GM18907 (cell line): ENCODE results near the gene USP24.
A peak's percentile ranks its signal among the peaks of the same experiment; 100 is the strongest.

Experiments
- ATAC-seq: cut with Tn5 transposase; IDR thresholded peaks from one replicate; pipeline ENCODE4 v1.9.1; 2021; ENCODE audit warnings: mild to moderate bottlenecking, moderate library complexity; ENCODE audit not compliant: unreplicated experiment

Gene USP24

GRCh38 chr1:55073187-55073916 lies 141.8 kb downstream of the USP24 start:
- peak; percentile 83 for ATAC-seq

GRCh38 chr1:55071477-55071876 lies 143.7 kb downstream of the USP24 start:
- no peak for ATAC-seq

GRCh38 chr1:55070293-55071164 lies 144.6 kb downstream of the USP24 start:
- ATAC-seq = no peak

DNA sequence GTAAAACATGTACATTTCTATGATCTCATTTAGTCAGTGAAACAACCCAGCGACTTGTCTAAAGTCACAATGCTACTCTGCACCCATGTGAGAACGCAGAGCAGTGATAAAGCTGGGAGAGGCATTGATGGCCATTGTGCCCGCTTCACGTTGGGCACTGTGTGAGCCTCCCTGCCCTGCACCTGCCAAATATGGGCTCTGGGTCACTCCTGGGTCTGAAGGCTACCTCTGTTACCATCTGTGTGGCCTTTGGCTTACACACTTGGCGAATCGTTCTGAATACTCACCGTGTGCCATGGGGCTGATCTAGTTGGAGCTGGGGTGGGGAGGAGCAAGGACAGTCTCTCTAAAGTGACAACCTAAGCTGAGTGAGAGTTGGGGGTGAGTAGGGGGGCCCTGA lies 145.9 kb downstream of the USP24 start:
- no peak for ATAC-seq

- no peak for ATAC-seq
Observed at GRCh38 chr1:55068638-55069037, 146.5 kb downstream of the USP24 start.

DNA sequence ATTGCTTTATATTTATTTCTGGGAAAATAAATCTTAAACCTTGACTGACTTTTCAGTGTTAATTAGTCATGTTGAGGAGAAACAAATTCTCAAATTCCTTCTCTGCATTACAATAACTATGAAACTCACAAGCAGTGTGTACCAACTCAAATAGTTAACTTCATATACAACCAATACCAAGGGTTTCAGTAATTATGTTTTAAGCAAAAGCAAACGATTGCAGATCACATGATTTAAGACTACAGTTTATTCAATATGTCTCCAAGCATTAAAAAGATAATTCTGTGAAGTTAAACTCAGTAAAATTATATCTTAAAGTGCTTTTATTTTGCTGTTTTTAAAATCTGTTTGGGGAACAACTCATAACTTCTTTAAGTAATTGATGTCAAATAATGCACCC lies 147.2 kb downstream of the USP24 start:
- no peak for ATAC-seq

DNA sequence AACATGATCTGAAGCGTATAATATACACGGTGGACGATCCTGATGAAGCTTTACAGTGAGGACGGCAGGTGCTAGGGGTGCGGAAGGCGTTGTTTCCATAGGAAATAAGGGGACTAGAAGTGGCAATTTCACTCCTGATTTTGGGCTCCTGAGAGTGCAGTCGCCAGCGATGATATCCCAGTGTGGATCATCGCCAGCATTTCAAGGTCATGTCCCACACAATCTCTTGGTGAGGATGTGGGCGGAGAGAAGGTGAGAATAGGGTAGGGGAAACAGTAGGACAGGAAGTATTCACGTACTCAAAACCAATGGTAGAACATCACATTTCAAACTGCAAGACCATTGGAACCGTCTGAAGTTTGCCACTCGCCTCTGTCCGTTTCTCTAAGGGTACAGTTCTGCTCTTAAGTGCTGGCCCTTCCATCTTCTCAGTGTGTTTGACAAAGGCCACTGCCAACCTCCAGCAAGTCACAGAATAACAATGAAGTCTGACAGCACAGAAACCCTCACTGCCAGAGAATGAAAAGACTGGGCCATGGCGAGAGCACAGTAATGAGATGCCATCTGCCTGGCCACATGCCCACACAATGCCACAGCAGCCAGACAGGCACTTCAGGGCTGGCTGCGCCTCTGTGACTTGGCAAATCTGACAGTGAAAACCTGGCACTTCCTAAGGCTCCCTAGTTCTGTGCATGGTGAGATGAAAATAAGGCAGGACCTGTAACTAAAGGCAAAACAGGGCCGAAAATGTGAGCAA lies 148.0 kb downstream of the USP24 start:
- ATAC-seq = no peak

DNA sequence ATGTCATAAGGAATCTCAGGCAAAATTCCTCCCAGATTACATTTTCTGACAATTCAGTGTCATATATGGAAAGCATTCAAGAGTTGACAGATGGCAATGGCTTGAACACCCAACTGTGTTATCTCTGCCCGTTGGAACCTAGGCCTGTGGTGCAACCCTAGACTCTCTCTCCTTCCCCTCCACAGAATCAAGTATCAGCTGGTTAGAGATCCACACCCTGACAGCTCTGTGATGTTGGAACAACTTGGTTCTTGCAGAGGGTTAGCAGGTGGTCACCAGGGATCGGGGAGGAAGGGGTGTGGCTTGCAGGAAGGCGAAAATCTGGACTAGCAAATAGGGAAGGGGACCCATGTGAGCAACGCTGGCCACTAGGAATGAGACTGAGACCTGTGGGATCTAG lies 149.5 kb downstream of the USP24 start:
- ATAC-seq = no peak

- ATAC-seq = no peak
Observed at GRCh38 chr1:55064861-55065263, 150.3 kb downstream of the USP24 start.

GRCh38 chr1:55064071-55064581 lies 151.0 kb downstream of the USP24 start:
- ATAC-seq = no peak

DNA sequence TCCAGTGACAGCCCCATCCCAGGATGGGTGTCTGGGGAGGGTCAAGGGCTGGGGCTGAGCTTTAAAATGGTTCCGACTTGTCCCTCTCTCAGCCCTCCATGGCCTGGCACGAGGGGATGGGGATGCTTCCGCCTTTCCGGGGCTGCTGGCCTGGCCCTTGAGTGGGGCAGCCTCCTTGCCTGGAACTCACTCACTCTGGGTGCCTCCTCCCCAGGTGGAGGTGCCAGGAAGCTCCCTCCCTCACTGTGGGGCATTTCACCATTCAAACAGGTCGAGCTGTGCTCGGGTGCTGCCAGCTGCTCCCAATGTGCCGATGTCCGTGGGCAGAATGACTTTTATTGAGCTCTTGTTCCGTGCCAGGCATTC lies 151.6 kb downstream of the USP24 start:
- ATAC-seq = no peak

GRCh38 chr1:55062801-55063576 lies 152.2 kb downstream of the USP24 start:
- ATAC-seq = no peak

GRCh38 chr1:55061706-55062321 lies 153.3 kb downstream of the USP24 start:
- no peak for ATAC-seq

GRCh38 chr1:55061000-55061705 lies 154.0 kb downstream of the USP24 start:
- ATAC-seq = no peak

- no peak for ATAC-seq
Observed at GRCh38 chr1:55060133-55060999, 154.8 kb downstream of the USP24 start.

- no peak for ATAC-seq
Observed at GRCh38 chr1:55059302-55060132, 155.6 kb downstream of the USP24 start.

GRCh38 chr1:55057956-55058298 lies 157.2 kb downstream of the USP24 start:
- ATAC-seq = no peak
